ENCODE data around the gene INPP1.

Gene INPP1

GRCh38 chr2:190407662-190408537 is 64.5 kb downstream of the INPP1 start, which contains the start of gene MFSD6:
MFSD6 (plus strand) TSS chr2:190408355; CDS start chr2:190436030, 27,675 bp downstream.
- DNase-seq (ENCODE audit: low read depth in 2 of 2, low spot score in 1 of 2) = peak; percentile 28 to 32

GRCh38 chr2:190408538-190409271 is 65.3 kb downstream of the INPP1 start:
- DNase-seq (ENCODE audit: low read depth in 2 of 2, low spot score in 1 of 2) = peak; percentile 40 to 66

- DNase-seq (ENCODE audit: low read depth in 2 of 2, low spot score in 1 of 2) = no peak
Measured at GRCh38 chr2:190409616-190410015, 66.2 kb downstream of the INPP1 start.

- no peak for DNase-seq (ENCODE audit: low read depth in 2 of 2, low spot score in 1 of 2)
Measured at GRCh38 chr2:190410166-190410565, 66.8 kb downstream of the INPP1 start.

GRCh38 chr2:190412966-190413365 is 69.6 kb downstream of the INPP1 start:
- no peak for DNase-seq (ENCODE audit: low read depth in 2 of 2, low spot score in 1 of 2)

GRCh38 chr2:190413421-190413820 is 70.0 kb downstream of the INPP1 start:
- DNase-seq (ENCODE audit: low read depth in 2 of 2, low spot score in 1 of 2) = no peak

GRCh38 chr2:190415251-190415650 is 71.9 kb downstream of the INPP1 start:
- no peak for DNase-seq (ENCODE audit: low read depth in 2 of 2, low spot score in 1 of 2)

- DNase-seq (ENCODE audit: low read depth in 2 of 2, low spot score in 1 of 2) = no peak
Measured at GRCh38 chr2:190415794-190416775, 72.7 kb downstream of the INPP1 start.

- DNase-seq (ENCODE audit: low read depth in 2 of 2, low spot score in 1 of 2) = no peak
Measured at GRCh38 chr2:190417045-190417842, 73.9 kb downstream of the INPP1 start.

GRCh38 chr2:190418727-190419126 is 75.3 kb downstream of the INPP1 start:
- DNase-seq (ENCODE audit: low read depth in 2 of 2, low spot score in 1 of 2) = no peak

GRCh38 chr2:190420801-190421200 is 77.4 kb downstream of the INPP1 start:
- no peak for DNase-seq (ENCODE audit: low read depth in 2 of 2, low spot score in 1 of 2)

All from stimulated activated CD8-positive, alpha-beta memory T cell treated with anti-CD3 and anti-CD28 coated beads, Interleukin-4, amount 100 ng/mL, for 4 hours (primary cell).